A549 (cell line): Measurements from ENCODE around the gene IFNL2.

Experiments used
- GATA3 ChIP-seq: IDR thresholded peaks from 2 replicates; pipeline ENCODE4 v1.6.1; 2012; ENCODE audit warnings: borderline replicate concordance
- JUNB ChIP-seq: fragments of >200 bp; sonication (Bioruptor Twin); formaldehyde crosslinking; IDR thresholded peaks from 2 replicates; pipeline ENCODE4 v1.6.1; 2016
- MAFK ChIP-seq: fragments of 450-650 bp; IDR thresholded peaks from 2 replicates; pipeline ENCODE4 v1.6.1; 2014; ENCODE audit not compliant: partially characterized antibody
- POLR2A ChIP-seq: IDR thresholded peaks from 2 replicates; pipeline ENCODE4 v1.6.1; 2012; ENCODE audit warnings: mild to moderate bottlenecking, low read length
- POLR2AphosphoS2 ChIP-seq: conservative IDR thresholded peaks from 2 replicates; pipeline ENCODE4 v1.6.1; 2012; ENCODE audit warnings: low read length, improper control_type of control experiment, inconsistent platforms
- RFX5 ChIP-seq: fragments of 450-650 bp; IDR thresholded peaks from 2 replicates; pipeline ENCODE4 v1.7.1; 2014; ENCODE audit warnings: antibody characterized with exemption, mild to moderate bottlenecking, moderate library complexity
- SMC3 ChIP-seq: fragments of >200 bp; sonication (Bioruptor Twin); formaldehyde crosslinking; IDR thresholded peaks from 3 replicates; pipeline ENCODE4 v1.6.1; 2018; ENCODE audit warnings: inconsistent platforms
- SREBF2 ChIP-seq: fragments of 450-650 bp; IDR thresholded peaks from 2 replicates; pipeline ENCODE4 v1.6.1; 2014; ENCODE audit warnings: mild to moderate bottlenecking, moderate library complexity
- TF ChIP-seq, protein P1 (sequence below): fragments of 200-600 bp; sonication (generic); IDR thresholded peaks from 2 replicates; pipeline ENCODE4 v1.6.1; 2016; ENCODE audit warnings: antibody characterized with exemption, mild to moderate bottlenecking, moderate library complexity
- TF ChIP-seq, protein P2 (sequence below): IDR thresholded peaks from 2 replicates; pipeline ENCODE4 v1.6.1; 2012
- TF ChIP-seq, protein P3 (sequence below): fragments of >200 bp; sonication (Bioruptor Twin); formaldehyde crosslinking; IDR thresholded peaks from 3 replicates; pipeline ENCODE4 v1.5.1; 2016
- TF ChIP-seq, protein P4 (sequence below): IDR thresholded peaks from 2 replicates; pipeline ENCODE4 v1.6.1; 2012

DNA sequence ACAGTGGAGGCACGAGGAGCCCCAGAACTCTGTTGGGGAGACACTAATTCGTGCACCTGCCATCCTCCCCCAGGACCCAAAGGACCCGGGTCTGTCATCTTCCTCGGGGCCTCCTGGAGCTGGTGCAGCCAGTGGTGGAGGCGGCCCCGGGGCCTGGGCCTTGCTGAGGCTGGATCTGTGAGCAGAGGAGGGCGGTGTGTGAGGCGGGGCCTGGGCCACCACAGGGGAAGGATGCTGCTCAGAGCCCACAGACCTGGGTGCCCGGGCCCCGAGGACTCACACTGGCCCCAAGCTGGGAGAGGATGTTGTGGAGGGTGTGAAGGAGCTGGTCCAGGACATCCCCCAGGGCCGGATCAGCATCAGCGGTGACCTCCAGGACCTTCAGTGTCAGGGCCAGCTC lies 31.7 kb upstream of the IFNL2 start:
- no peak for TF ChIP-seq JUNB
- no peak for TF ChIP-seq SREBF2
- TF ChIP-seq, protein P1, sequence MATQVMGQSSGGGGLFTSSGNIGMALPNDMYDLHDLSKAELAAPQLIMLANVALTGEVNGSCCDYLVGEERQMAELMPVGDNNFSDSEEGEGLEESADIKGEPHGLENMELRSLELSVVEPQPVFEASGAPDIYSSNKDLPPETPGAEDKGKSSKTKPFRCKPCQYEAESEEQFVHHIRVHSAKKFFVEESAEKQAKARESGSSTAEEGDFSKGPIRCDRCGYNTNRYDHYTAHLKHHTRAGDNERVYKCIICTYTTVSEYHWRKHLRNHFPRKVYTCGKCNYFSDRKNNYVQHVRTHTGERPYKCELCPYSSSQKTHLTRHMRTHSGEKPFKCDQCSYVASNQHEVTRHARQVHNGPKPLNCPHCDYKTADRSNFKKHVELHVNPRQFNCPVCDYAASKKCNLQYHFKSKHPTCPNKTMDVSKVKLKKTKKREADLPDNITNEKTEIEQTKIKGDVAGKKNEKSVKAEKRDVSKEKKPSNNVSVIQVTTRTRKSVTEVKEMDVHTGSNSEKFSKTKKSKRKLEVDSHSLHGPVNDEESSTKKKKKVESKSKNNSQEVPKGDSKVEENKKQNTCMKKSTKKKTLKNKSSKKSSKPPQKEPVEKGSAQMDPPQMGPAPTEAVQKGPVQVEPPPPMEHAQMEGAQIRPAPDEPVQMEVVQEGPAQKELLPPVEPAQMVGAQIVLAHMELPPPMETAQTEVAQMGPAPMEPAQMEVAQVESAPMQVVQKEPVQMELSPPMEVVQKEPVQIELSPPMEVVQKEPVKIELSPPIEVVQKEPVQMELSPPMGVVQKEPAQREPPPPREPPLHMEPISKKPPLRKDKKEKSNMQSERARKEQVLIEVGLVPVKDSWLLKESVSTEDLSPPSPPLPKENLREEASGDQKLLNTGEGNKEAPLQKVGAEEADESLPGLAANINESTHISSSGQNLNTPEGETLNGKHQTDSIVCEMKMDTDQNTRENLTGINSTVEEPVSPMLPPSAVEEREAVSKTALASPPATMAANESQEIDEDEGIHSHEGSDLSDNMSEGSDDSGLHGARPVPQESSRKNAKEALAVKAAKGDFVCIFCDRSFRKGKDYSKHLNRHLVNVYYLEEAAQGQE: no peak
- TF ChIP-seq, protein P2, sequence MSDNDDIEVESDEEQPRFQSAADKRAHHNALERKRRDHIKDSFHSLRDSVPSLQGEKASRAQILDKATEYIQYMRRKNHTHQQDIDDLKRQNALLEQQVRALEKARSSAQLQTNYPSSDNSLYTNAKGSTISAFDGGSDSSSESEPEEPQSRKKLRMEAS: no peak
- TF ChIP-seq, protein P3, sequence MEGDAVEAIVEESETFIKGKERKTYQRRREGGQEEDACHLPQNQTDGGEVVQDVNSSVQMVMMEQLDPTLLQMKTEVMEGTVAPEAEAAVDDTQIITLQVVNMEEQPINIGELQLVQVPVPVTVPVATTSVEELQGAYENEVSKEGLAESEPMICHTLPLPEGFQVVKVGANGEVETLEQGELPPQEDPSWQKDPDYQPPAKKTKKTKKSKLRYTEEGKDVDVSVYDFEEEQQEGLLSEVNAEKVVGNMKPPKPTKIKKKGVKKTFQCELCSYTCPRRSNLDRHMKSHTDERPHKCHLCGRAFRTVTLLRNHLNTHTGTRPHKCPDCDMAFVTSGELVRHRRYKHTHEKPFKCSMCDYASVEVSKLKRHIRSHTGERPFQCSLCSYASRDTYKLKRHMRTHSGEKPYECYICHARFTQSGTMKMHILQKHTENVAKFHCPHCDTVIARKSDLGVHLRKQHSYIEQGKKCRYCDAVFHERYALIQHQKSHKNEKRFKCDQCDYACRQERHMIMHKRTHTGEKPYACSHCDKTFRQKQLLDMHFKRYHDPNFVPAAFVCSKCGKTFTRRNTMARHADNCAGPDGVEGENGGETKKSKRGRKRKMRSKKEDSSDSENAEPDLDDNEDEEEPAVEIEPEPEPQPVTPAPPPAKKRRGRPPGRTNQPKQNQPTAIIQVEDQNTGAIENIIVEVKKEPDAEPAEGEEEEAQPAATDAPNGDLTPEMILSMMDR: no peak
- TF ChIP-seq POLR2A: no peak
- TF ChIP-seq POLR2AphosphoS2: no peak
- TF ChIP-seq MAFK: no peak
- no peak for TF ChIP-seq SMC3
- TF ChIP-seq, protein P4, sequence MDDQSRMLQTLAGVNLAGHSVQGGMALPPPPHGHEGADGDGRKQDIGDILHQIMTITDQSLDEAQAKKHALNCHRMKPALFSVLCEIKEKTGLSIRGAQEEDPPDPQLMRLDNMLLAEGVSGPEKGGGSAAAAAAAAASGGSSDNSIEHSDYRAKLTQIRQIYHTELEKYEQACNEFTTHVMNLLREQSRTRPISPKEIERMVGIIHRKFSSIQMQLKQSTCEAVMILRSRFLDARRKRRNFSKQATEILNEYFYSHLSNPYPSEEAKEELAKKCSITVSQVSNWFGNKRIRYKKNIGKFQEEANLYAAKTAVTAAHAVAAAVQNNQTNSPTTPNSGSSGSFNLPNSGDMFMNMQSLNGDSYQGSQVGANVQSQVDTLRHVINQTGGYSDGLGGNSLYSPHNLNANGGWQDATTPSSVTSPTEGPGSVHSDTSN: no peak
- TF ChIP-seq RFX5: no peak
- no peak for TF ChIP-seq GATA3
